ENCODE measurements around the gene VPS8.
"Not testable (repeated sequence)": the region's sequence is repeated elsewhere in the genome, so short reads cannot be mapped to it uniquely, and the experiment has no call there.

Gene VPS8

DNA sequence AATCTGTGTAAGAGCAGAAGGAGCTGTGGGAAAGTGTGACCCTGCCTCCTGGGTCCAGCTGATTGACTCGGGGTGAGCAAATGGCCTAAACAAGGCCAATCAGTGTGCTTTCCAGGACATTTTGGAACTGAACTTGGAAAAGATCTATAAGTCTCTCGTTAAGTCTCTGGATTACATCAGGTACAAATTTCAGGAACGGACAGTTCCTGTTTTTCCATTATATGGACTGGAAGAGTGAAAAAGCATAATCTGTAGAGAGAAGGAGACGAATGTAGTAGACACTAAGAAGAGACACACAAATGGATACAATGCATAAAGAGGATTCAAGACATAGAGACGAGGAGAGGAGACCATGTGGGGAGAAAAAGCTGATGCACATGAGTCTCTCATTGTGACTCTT is 173.6 kb downstream of the VPS8 start:
- DNase-seq (ENCODE audit: low read depth) = no peak

GRCh38 chr3:184986366-184986889 is 174.5 kb downstream of the VPS8 start:
- DNase-seq (ENCODE audit: low read depth) = no peak

DNA sequence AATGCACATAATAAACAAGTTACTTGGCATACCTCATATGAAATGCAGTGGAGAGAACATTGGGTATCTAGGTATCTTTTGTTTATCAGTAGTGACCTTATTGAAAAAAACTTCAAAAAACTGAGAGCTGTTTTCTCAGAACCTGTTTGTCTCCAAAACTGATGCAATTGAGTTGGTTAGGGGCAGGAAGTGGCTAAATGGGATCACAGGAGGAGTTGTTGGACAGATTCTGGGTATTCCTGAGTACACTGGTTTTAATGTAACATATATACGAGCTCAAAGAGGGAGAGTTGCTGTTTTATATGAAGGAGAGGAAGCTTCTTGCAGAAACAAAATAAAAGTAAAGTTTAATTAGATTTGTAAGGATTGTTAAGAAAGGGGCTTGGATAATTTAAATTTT is 181.4 kb downstream of the VPS8 start:
- no peak for DNase-seq (ENCODE audit: low read depth)

DNA sequence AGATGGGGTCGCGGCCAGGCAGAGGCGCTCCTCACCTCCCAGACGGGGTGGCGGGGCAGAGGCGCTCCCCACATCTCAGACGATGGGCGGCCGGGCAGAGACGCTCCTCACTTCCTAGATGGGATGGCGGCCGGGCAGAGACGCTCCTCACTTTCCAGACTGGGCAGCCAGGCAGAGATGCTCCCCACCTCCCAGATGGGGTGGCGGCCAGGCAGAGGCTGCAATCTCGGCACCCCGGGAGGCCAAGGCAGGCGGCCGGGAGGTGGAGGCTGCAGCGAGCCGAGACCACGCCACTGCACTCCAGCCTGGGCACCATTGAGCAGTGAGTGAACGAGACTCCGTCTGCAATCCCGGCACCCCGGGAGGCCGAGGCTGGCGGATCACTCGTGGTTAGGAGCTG is 191.9 kb downstream of the VPS8 start:
- not testable (repeated sequence) for DNase-seq (ENCODE audit: low read depth)

- DNase-seq (ENCODE audit: low read depth) = no peak
Observed at GRCh38 chr3:185009650-185010049, 197.7 kb downstream of the VPS8 start.

DNA sequence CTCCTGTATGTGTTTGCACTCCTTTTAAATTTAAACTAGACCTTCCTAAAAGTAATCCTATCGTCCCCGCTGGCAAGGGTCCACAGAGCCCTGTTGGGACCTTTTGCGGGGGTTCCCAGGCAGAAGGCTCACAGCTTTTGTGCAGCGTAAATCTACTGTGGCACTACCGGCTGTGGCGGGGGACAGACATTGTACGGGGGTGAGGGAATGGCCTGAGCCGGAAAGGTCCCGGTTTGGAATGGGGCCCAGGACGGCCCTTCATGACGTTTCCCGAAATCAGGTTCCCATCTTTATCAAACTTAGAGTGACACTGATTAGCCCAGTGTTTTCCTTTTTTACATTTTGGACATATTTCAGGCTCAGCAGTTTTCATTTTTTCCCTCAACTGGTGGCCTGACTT is 205.6 kb downstream of the VPS8 start:
- not testable (repeated sequence) for DNase-seq (ENCODE audit: low read depth)

- DNase-seq (ENCODE audit: low read depth) = not testable (repeated sequence)
Observed at GRCh38 chr3:185017996-185018395, 206.0 kb downstream of the VPS8 start.

DNA sequence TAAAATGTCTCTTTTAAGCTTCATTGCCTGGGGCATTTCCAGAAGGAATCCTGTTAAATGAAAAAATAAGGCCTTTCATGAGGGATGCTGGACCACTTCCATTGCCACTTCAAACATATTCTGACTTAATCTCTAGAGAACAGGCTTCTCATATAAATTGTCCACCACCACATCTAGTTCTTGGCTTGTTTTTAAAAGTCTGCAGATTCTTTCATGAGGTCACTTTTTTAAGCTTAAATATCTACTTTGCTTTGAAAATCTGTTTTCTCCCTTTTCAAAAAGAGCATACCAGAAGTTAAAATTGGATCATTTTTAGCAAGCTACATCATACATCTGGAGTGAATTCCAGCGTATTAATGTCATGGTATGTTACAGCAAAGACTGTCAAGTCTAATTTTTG is 209.3 kb downstream of the VPS8 start:
- DNase-seq (ENCODE audit: low read depth) = no peak

DNA sequence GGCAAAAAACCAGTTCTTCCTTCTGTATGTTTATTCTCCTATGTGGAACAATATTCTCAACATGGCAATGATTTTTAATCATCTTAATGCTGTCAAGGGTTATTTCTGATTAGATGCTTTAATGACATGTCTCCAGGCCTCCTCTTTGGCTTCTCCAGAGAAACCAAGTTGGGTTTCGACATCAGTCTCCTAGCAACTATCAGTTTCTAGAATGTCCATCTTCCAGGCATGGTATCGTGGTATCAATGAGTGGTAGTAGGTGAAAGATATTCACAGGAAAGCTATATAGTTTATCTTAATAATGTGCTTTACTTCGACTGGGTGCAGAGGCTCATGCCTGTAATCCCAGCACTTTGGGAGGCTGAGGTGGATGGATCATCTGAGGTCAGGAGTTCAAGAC is 212.4 kb downstream of the VPS8 start:
- DNase-seq (ENCODE audit: low read depth) = no peak

DNA sequence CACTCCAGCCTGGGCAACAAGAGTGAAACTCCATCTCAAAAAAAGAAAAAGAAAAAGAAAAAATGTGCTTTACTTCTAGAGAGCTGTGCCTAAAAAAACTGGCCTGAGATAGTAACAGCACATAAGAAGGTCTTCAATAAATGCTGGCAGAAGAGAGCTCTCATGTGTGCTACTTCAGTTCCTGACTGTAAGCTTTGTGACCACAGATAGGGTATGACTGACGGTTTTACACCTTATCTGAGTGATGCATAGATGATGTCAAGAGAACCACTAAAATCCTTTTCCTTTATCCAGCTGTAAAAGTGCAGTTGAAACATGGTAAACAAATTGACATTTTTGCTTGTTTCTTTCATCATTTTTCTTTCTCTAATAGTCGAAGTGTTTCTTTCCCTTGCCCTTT is 213.0 kb downstream of the VPS8 start:
- DNase-seq (ENCODE audit: low read depth) = no peak

DNA sequence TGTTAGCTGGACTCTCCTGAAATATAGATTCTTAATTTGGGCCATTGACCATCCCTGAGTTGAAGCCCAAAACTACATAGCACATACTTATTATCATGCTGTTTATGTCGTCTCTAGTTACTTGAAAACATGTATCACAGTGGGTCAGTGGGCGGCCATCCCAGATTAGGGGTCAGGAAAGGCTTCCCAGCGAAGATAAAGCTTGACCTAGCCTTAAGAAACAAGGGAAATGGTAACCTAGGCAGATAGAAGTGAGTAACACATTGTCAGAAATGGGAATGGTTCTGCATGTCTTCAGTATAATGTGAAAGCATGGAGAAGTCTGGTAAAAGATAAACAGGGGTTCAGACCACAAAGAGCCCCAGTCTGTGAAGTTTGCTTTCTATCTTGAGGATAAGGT is 216.2 kb downstream of the VPS8 start:
- DNase-seq (ENCODE audit: low read depth) = no peak

GRCh38 chr3:185029086-185029485 is 217.1 kb downstream of the VPS8 start:
- DNase-seq (ENCODE audit: low read depth) = no peak

- DNase-seq (ENCODE audit: low read depth) = no peak
Observed at GRCh38 chr3:185030399-185030798, 218.4 kb downstream of the VPS8 start.

- no peak for DNase-seq (ENCODE audit: low read depth)
Observed at GRCh38 chr3:185030951-185031350, 219.0 kb downstream of the VPS8 start.

DNA sequence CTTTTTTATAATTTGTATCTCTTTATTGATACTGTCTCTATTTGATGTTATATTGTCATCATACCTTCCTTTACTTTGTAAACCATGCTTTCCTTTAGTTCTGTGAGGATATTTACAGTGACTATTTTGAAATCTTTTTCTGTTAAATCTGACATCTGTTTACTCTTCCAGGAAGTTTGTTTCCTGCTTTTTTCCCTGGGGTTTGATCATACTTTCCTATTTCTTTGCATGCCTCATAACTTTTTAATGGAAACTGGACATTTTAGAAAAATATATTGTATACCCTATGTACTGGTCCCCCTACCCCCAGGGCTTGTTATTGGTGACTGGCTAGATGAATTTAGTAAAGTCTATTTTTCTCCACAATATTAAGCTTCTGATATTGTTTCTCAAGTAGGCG is 225.8 kb downstream of the VPS8 start:
- no peak for DNase-seq (ENCODE audit: low read depth)

GRCh38 chr3:185040425-185040824 is 228.5 kb downstream of the VPS8 start:
- no peak for DNase-seq (ENCODE audit: low read depth)

GRCh38 chr3:185041540-185041939 is 229.6 kb downstream of the VPS8 start:
- no peak for DNase-seq (ENCODE audit: low read depth)

DNA sequence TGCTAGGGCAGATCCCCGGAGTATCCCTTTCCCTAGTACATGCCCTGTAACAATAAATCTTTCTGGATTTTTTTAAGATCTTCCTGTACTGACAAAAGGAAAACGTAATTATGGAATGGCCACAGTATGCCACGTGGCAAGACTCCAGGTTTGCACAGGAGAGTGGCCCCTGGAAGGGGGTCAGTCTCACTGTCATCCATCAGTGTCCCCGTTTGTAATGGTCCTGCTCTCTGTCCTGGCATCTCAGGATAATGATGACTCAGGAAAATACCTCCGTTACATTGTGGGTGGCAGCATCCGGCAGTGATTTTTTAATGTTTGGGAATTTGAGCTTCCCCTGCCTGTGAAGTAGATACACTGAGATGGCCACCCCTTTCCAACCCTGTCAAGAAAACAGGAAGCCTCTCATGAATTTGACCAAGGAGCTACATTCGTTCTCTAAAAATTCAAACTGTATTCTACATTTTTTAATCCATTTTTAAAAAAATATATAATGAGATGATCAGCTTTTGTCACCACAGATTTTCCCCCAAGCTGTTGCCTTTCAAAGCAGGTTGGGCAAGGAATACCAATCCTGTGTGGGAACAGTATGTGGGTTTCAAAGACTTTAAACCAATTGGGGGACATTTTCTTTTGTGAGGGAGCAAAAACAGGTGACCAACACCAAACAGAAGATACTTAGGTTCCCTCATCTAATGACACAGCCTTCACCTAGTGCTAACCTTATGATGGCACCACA is 230.5 kb downstream of the VPS8 start:
- DNase-seq (ENCODE audit: low read depth) = no peak

GRCh38 chr3:185046164-185046515 is 234.2 kb downstream of the VPS8 start:
- no peak for DNase-seq (ENCODE audit: low read depth)

DNA sequence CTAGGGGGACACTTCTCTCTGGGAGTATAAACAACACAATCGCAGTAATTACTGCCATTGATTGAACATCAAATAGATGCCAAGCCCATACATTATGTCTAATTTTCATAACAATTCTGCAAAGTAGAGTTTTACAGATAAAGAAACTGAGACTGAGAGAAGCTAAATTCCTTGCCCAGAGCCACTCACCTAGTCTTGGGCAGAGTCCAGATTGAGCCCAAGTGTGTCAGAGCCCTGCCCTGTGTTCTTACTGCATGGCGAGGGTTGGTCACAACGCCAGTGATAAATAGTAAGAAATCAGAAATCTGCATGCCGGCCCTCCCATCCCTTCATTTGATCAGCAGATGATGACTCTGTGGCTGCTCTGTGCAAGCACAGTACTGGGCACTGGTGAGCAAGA is 234.6 kb downstream of the VPS8 start:
- DNase-seq (ENCODE audit: low read depth) = no peak

DNA sequence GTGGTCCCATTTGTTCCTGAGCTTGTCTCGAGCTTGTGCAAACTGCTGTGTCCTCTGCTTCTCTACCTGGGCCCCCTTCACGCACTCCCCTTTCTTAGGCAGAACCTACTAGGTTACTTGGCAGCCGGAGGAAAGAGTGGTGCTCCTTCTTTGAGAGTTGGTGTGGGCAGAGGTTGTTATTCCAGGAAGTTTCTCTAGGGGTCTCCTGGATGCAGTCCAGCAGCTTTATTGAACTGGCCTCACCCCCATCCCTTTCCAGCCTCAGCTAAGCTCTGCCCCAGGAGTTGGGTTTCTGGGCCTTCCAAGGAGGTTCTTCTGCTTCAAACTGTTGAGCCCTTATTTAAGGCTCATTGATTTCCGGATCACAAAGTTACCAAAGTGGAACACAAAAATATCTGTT is 237.7 kb downstream of the VPS8 start:
- DNase-seq (ENCODE audit: low read depth) = no peak

- DNase-seq (ENCODE audit: low read depth) = no peak
Observed at GRCh38 chr3:185051801-185052200, 239.8 kb downstream of the VPS8 start.

- no peak for DNase-seq (ENCODE audit: low read depth)
Observed at GRCh38 chr3:185052631-185053030, 240.7 kb downstream of the VPS8 start.

DNA sequence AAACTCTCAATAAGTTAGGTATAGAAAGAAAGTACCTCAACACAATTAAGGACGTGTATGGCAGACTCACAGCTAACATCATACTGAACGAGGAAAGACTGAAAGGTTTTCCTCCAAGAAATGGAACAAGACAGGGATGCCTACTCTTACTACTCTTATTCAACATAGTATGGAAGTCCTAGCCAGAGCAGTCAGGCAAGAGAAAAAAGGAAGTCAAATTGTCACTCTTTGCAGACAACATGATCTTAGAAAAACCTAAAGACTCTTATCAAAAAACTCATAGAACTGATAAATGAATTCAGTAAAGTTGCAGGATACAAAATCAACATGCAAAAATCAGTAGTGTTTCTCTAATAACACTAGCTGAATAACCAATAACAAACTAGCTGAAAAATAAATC is 244.9 kb downstream of the VPS8 start:
- no peak for DNase-seq (ENCODE audit: low read depth)
